ENCODE measurements around the gene CBS. TPM values are rescaled to one million over a fixed set of nuclear protein-coding genes. Genes with fewer than 3 reads are reported as not detected.

CBS gene
- total and polyA plus RNA-seq, 2 experiments from 2014 or later: 85.4 to 102 TPM

- no peak for DNase-seq (ENCODE audit: low read depth in 1 of 2, low spot score in 1 of 2)
- Histone ChIP-seq H3K4me1 (ENCODE audit: low read depth) (no peaks in the 10 kb centered on the region), H3K27me3 (no peaks in the 10 kb centered on the region), H3K4me3 (no peak overlapping the region), H3K9me3 (ENCODE audit: low read depth) (no peaks in the 10 kb centered on the region), H3K27ac (no peak overlapping the region), H3K36me3 (peaks cover 4% of the 10 kb centered on the region)
- no peak for TF ChIP-seq CTCF (IDR thresholded peaks at IDR 0.05; ENCODE audit: low read depth, low read length)
Measured at GRCh38 chr21:43020177-43020576, 55.5 kb downstream of the CBS start.

- no peaks in the 10 kb centered on the region for H3K4me1 ChIP-seq (ENCODE audit: low read depth)
- H3K36me3 ChIP-seq: peaks cover 9% of the 10 kb centered on the region
- H3K27me3 ChIP-seq: no peaks in the 10 kb centered on the region
- H3K9me3 ChIP-seq (ENCODE audit: low read depth): no peaks in the 10 kb centered on the region
- no peak for DNase-seq (ENCODE audit: low read depth in 1 of 2, low spot score in 1 of 2)
- TF ChIP-seq CTCF (IDR thresholded peaks at IDR 0.05; ENCODE audit: low read depth, low read length): no peak
- H3K4me3 ChIP-seq: no peak overlapping the region
- H3K27ac ChIP-seq: no peak overlapping the region
Measured at GRCh38 chr21:43018519-43018918, 57.1 kb downstream of the CBS start.

- Histone ChIP-seq H3K4me3 (no peak overlapping the region), H3K27ac (no peak overlapping the region), H3K9me3 (ENCODE audit: low read depth) (no peaks in the 10 kb centered on the region), H3K4me1 (ENCODE audit: low read depth) (no peaks in the 10 kb centered on the region), H3K36me3 (peaks cover 17% of the 10 kb centered on the region), H3K27me3 (no peaks in the 10 kb centered on the region)
- no peak for TF ChIP-seq CTCF (IDR thresholded peaks at IDR 0.05; ENCODE audit: low read depth, low read length)
- DNase-seq (ENCODE audit: low read depth in 1 of 2, low spot score in 1 of 2): no peak
Measured at GRCh38 chr21:43016728-43017127, 58.9 kb downstream of the CBS start.

- Histone ChIP-seq H3K27me3 (no peaks in the 10 kb centered on the region), H3K4me1 (ENCODE audit: low read depth) (no peaks in the 10 kb centered on the region), H3K9me3 (ENCODE audit: low read depth) (no peaks in the 10 kb centered on the region), H3K27ac (no peak overlapping the region), H3K4me3 (no peak overlapping the region), H3K36me3 (peaks cover 21% of the 10 kb centered on the region)
- TF ChIP-seq CTCF (IDR thresholded peaks at IDR 0.05; ENCODE audit: low read depth, low read length): no peak
- no peak for DNase-seq (ENCODE audit: low read depth in 1 of 2, low spot score in 1 of 2)
Measured at GRCh38 chr21:43015906-43016540, 59.6 kb downstream of the CBS start.

GRCh38 chr21:43012596-43012995 lies 63.0 kb downstream of the CBS start:
- Histone ChIP-seq H3K27me3 (no peaks in the 10 kb centered on the region), H3K36me3 (peaks cover 21% of the 10 kb centered on the region), H3K27ac (no peak overlapping the region), H3K4me3 (no peak overlapping the region), H3K9me3 (ENCODE audit: low read depth) (no peaks in the 10 kb centered on the region), H3K4me1 (ENCODE audit: low read depth) (no peaks in the 10 kb centered on the region)
- TF ChIP-seq CTCF (IDR thresholded peaks at IDR 0.05; ENCODE audit: low read depth, low read length): no peak
- DNase-seq (ENCODE audit: low read depth in 1 of 2, low spot score in 1 of 2): no peak
